ENCODE results near the gene EDN1.
"Not testable (repeated sequence)": the region's sequence is repeated elsewhere in the genome, so short reads cannot be mapped to it uniquely, and the experiment has no call there.

Gene EDN1

DNA sequence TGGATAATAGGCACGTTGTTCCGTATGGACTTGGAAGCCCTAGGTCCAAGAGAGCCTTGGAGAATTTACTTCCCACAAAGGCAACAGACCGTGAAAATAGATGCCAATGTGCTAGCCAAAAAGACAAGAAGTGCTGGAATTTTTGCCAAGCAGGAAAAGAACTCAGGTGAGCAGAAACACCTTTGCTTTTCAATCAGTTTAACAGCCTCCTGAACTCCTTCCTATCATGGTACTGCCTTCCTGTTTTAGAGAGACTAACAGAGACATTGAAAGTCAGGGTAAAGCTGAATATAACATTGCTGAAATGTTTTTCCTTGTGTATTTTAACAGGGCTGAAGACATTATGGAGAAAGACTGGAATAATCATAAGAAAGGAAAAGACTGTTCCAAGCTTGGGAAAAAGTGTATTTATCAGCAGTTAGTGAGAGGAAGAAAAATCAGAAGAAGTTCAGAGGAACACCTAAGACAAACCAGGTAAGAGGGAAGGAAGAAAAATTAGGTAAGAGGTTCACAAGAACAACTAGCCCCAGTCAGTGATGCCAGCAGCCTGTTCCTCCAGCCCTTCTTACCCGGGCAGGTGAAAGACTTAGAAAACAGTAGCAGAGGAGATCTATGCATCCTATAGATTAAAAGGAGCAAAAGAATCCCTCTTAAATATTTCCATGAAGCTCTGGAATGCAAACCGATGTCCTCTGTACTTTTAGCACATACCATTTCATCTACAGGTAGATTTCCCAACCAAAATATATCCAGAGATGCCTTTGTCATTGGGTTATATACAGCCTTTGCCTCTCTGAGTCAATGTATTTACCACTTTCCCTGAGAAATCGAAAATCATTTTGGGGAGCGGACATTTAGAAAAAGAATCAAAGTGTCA, 4.0 kb downstream of the EDN1 start:
- DNase-seq (ENCODE audit: low read depth in 1 of 2, low spot score in 1 of 2) = no peak

DNA sequence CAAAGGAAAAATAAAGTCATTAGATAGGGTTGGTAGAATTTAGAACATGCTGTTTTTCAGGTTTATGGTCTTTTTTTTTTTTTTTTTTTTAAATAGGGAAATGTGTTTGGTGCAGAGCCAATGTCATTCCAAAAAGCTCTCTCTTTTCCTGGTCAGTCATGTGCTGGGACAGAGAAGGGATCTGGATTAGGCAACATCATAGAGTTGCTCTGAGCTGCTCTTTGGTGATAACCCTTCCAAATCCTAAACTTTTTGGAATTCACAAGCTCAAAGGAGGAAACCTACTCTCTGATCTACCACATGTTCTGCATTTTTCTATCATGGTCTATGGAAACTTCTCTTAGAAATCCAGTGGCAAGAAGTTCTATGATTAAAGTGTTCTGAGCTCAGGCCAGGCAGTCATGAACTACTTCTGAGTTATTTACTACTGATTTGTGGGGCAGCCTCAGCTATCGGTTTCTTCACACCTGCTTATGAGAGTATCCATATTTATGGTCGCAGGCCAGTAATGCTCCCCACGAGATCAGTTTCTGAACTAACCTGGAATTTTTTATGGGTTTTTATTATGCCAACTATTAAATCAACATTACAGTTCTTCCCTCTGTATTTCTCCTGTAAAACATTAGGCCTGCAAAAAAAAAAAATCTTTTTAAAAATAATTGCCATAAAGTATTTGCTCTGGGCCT, 4.8 kb downstream of the EDN1 start:
- no peak for DNase-seq (ENCODE audit: low read depth in 1 of 2, low spot score in 1 of 2)

DNA sequence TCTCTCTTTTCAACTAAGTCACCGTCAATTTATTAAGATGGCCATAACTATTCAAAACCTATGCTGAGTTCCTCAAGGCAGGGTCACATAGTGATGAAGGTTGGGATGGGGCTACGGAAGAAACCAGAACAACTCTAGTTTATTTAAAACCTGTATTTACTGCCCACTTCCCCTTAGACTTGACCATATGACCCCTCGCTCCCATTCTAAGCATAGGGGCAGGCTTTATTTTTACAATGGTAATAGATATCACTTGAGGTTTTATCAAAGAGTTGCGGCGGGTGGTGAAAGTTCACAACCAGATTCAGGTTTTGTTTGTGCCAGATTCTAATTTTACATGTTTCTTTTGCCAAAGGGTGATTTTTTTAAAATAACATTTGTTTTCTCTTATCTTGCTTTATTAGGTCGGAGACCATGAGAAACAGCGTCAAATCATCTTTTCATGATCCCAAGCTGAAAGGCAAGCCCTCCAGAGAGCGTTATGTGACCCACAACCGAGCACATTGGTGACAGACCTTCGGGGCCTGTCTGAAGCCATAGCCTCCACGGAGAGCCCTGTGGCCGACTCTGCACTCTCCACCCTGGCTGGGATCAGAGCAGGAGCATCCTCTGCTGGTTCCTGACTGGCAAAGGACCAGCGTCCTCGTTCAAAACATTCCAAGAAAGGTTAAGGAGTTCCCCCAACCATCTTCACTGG, 5.5 kb downstream of the EDN1 start:
- no peak for DNase-seq (ENCODE audit: low read depth in 1 of 2, low spot score in 1 of 2)

DNA sequence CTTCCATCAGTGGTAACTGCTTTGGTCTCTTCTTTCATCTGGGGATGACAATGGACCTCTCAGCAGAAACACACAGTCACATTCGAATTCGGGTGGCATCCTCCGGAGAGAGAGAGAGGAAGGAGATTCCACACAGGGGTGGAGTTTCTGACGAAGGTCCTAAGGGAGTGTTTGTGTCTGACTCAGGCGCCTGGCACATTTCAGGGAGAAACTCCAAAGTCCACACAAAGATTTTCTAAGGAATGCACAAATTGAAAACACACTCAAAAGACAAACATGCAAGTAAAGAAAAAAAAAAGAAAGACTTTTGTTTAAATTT, 6.1 kb downstream of the EDN1 start:
- DNase-seq (ENCODE audit: low read depth in 1 of 2, low spot score in 1 of 2) = no peak

DNA sequence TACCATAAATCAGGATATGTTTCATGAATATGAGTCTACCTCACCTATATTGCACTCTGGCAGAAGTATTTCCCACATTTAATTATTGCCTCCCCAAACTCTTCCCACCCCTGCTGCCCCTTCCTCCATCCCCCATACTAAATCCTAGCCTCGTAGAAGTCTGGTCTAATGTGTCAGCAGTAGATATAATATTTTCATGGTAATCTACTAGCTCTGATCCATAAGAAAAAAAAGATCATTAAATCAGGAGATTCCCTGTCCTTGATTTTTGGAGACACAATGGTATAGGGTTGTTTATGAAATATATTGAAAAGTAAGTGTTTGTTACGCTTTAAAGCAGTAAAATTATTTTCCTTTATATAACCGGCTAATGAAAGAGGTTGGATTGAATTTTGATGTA, 6.4 kb downstream of the EDN1 start:
- DNase-seq (ENCODE audit: low read depth in 1 of 2, low spot score in 1 of 2) = no peak

DNA sequence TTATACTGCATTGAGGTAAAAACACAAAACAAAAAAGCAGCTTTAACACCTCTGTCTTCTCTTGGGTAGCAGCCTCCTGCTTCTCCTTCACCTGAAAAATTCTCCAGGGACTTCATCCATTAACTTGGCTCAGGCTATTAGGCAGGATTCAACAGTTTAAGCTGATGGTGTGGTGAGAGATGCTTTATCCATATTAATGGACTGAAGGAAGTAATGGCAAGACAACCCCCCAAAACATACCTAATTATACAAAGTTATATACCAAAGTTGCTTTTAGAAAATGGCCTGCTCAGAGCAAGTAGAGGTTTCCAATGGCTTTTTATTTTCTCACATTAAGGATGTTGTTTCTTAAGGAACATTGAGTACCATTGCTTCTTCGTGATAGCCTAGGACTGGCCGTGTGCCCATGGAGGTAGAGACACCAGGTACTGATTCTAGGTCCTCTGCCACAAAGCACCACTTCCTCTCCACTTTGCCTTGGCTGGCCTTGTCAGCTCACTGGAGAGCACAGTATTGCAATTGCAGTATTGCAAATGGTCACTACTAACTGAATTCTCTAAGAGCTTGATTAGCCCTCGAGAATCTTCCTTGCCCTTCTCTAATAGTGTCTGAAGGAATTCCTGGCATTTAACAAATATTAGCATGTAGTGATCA, 7.3 kb downstream of the EDN1 start:
- DNase-seq (ENCODE audit: low read depth in 1 of 2, low spot score in 1 of 2) = no peak

DNA sequence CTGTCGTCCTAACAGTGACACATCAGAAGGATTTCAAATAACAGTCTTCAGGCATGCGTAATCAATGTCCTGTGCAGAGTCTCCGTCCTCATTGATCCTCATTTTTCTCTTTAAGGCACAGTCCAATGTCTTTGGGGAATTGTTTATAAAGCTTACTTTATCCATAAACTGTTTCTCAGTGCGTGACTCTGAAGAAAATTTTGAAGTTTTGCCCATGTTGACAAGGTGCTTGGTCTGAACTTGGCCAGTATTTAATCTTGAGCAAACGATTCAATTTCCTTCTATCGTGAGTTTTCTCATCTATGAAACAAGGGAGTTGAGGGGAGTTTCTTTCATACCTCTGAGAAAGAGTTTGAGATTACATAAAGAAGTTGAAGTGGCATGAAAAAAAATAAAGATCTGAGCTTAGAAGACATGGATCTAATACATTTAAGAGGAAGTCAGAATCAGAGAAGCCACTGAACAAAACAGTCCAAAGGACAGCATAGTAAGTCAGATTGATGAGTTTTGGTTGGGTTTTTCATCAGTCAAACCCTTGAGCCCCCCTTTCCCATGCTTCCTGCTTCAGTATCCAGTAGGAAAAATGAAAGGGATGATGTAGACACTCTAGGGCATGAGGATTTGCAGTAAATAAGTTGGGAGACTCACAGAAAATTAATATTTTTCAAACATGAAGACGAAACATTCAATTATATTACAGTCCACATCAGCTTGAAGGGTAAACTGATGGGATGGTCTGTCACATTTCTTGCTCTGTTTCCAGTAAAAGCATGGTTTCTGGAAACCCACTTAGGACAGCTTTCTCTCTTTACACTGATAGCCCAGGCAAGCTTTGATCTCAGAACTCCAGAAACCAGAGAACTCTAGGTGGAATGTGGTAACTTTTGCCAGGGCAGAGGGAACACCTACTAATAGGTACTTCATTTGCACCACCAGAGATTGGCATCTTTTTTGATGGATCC, 8.1 kb downstream of the EDN1 start:
- no peak for DNase-seq (ENCODE audit: low read depth in 1 of 2, low spot score in 1 of 2)

DNA sequence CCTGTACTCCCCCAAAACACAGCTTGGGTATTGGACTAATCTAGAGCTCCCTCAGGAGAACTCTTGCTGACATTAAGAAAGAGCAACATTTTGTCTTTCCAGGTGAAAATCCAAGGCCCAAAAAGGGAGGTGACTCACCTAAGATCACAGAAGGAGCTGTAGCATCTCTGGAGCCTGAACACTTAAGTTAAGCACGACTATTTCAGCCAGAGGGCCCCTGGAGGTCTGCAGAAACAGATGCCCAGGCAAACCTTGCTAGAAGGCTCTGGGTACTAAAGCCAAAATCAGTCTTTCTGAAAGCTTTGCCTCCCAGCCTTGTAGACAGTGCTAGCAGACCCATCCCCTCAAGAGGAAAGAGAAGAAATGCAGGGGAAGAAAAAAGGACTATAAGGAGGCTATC, 8.8 kb downstream of the EDN1 start:
- DNase-seq (ENCODE audit: low read depth in 1 of 2, low spot score in 1 of 2) = no peak

DNA sequence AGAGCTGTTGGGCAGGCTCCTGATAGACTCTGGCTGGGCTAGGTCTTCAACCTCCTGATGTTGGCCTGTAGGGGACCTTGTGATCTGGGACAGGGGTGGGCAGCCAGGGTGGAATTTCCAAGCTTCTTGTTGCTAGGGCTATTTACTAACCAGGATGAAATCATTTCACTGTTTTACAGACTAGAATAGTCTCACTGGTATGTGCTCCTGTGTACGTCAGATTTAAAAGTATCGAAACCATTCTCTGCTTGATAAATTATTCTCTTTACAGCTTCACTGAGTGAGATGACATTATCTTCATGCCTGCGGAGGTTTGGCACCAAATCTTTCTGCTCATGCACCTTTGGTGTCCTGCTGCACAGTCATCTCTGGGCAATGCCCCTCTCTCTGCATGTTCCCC, 10.9 kb downstream of the EDN1 start:
- DNase-seq (ENCODE audit: low read depth in 1 of 2, low spot score in 1 of 2) = no peak

DNA sequence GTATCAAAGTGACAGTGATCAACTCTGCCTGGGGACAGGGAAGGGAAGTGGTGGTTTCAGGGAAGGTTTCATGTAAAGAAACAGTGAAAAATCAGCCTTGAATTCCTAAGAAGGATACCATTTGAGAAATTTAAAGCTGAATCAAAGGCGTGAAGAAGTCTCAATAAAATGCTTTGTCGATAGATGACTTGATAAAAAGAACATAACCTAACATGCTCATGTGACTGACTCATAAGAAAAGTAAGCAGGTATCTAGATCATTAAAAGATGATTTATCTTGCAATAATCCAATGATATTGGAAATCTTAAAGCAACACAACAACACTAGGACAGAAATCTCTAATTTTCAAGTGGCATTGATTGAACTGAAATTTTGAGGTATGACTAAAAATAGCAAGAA, 14.3 kb downstream of the EDN1 start:
- DNase-seq (ENCODE audit: low read depth in 1 of 2, low spot score in 1 of 2) = no peak

DNA sequence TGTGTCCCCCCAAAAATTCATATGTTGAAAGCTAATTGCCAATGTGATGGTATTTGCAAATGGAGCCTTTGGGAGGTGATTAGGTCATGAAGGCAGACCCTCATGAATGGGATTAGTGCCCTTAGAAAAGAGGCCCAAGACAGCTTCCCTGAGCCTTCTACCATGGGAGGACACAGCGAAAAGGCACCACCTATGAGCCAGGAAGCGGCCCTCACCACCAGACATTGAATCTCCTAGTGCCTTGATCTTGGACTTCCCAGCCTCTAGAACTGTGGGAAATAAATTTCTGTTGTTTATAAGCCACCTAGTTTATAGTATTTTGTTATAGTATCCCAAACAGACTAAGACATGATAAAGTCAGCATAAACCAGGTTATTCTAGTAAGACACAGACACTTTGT, 18.9 kb downstream of the EDN1 start:
- no peak for DNase-seq (ENCODE audit: low read depth in 1 of 2, low spot score in 1 of 2)

DNA sequence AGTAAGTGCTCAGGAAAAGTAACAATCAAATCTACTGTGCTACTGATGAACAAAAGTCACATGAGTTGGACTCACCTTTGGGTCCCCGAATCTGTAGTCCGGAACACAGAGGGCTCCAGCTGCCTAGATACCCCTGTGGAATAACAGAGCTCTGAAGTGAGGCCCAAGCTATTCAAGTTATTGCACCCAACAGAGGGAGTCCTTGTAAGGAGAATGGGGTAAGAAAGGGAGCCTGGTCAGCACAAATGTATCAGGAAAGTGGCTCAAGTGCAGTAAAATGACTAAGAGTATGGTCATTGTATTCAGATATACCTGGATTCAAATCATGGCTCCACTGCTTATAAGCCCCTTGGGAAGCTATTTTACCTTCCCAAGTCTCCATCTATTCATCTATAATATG, 20.9 kb downstream of the EDN1 start:
- DNase-seq (ENCODE audit: low read depth in 1 of 2, low spot score in 1 of 2) = no peak

DNA sequence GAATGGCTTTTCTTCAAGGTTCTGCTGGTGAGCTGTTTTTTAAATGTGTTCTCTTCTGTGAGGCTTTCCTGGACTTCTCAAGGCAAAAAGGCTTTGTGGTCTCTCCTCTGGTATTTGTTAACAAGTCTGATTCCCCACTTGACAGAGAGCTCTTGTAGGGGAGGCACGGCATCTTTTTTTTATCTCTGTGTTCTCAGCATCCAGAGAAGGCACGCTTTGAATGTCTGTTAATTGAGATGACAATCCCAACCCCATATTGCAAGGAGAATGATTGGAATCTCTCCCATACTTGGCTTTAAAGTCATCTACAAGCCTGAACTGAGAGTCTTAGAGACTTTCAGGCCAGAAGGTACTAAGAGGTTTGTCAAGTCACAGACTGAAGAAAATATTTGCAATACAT, 22.6 kb downstream of the EDN1 start:
- no peak for DNase-seq (ENCODE audit: low read depth in 1 of 2, low spot score in 1 of 2)

DNA sequence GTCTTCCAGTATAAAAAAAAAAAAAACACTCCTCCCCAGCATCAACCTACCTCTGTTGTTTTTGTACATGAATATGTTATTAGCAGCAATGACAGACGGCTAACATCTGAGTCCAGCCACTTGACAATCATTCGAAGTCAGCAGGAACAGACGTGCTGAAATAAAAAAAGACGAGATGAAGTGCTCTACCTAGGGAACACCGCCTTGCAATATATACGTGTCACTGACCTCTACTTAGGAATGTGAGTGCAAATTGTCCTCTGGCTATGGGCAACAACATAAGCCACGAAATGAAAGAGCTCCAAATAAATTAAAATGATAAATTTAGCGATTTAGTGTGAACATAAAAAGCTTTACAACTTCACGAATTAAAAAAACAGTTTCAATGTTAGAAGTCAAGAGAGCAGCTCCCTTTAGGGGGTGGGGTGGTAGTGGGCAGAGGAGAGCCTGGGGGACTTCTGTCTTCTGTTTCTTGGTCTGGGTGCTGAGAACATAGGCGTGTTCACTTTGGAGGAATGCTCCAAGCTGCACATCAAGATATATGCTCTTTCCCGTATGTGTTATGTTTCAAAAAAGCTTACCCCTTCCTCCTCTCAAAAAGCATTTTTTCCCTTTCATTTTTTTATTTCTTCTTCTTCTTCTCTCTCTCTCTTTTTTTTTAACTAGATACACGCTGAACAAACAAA, 23.3 kb downstream of the EDN1 start:
- DNase-seq (ENCODE audit: low read depth in 1 of 2, low spot score in 1 of 2) = no peak

DNA sequence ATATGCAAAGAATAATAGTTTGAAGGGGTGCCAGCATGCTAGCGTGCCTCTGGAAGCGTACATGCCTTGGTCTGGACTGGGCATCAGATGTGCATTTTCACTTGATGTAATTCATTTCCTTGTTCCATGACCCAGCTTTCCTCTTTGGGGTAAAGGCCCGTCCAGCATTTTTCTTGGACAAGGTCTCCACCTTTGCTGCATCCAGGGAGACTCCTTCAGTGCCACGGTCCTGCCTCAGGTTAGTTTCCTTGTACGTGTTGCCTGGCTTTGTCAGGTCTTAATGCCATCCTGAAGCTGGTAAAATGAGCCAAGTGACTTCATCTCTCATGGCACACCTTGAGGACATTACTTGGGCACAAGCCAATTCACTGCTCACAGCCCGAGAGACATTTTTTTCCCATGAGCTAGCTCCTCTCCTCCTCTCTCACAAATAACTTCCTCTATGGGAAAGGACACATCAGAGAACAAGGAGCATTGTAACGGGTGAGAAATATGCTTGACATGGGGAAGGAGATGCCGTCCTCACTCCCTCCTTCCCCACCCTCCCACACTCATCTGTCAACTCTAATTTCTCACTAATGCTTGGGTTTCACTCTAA, 23.9 kb downstream of the EDN1 start:
- DNase-seq (ENCODE audit: low read depth in 1 of 2, low spot score in 1 of 2) = no peak

DNA sequence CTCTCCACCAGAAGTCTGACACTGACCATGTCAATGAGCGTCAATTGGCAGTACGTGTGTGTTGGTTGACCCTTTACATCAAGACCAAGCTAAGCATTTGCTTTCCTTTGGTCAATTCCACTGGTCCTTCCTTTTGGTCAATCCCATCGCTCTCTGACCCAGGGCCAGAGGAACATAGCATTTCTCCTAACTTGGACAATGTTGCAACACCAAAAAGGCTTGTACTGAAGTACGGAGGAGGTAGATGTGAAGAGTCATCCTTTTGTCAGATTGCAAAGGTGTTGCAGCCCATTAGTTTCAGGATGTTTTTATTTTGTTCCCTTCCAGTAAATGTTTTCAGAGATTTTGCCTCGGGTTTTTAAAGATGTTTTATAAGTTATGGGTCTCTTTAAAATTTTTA, 24.6 kb downstream of the EDN1 start:
- DNase-seq (ENCODE audit: low read depth in 1 of 2, low spot score in 1 of 2) = no peak

DNA sequence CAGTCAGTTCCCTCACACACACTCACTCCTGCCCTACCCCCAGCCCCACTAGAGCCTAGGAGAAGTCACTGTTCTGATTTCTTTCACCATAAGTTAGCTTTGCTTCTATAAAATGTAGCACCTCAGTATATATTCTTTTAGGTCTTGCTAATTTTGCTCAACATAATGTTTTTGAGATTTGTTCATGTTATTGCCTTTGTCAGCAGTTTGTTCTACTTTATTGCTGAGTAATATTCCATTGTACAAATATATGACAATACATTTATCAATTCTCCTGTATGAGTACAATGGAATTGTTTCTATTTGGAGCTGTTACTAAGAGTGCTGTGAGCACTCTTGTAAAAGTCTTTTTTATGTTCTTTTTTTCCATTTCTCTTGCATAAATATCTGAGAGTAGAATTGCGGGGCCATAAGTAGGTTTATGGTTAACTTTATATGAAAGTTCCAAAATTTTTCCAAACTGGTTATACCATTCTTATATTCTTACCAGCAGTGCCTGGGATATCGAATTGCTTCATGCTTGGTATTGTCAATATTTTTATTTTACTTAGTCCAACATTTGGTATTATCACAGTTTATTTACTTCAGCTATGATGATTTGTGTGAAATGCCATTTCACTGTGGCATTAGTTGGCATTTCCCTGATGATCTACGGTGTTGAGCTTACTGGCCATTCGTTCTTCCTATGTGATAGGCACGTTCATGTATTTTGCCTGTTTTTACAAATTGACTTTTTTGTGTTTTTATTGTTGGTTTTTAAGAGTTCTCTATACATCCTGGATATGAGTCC, 25.3 kb downstream of the EDN1 start:
- DNase-seq (ENCODE audit: low read depth in 1 of 2, low spot score in 1 of 2) = no peak

DNA sequence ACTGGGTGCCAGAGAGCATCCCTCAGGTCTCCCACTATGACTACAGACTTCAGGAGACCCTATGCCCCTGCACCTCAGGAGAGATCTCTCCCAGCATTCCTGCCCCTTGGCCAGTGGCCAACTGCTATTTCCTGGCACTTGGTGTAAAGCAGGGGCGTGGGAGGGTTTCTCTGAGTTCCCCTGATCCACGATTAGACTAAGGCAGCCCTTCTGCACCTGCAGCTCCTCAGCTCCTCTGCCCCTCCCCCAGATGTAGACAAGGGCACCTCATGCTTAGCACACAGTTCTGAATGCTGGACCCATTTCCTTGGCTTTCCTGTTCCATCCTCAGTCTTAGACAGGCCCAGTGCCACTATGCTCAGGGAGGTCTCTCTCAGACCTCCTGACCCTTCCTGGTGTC, 28.6 kb downstream of the EDN1 start:
- DNase-seq (ENCODE audit: low read depth in 1 of 2, low spot score in 1 of 2) = no peak

DNA sequence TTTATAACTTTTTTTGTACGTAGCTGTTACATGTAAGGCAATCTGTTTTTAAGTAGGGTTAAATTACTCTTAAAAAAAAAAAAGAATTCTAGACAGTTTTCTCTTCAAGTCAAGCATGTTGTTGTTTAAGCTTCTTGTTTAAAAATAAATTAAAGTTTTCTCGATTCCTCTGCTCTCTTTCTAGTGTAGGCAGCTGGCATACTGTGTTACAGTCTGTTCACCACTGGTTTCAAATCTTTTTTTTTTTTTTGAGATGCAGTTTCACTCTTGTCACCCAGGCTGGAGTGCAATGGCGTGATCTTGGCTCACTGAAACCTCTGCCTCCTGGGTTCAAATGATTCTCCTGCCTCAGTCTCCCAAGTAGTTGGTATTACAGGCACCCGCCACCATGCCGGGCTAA, 29.9 kb downstream of the EDN1 start:
- not testable (repeated sequence) for DNase-seq (ENCODE audit: low read depth in 1 of 2, low spot score in 1 of 2)

Measured in activated T-helper 1 cell treated with anti-CD3 and anti-CD28 coated beads, Interleukin-2, amount 50 U/mL, for 16 hours (primary cell).